K562 (cell line): ENCODE data around the gene JUN. TPM values are rescaled to one million over a fixed set of nuclear protein-coding genes. Genes with fewer than 3 reads are reported as not detected.

Experiments
- BCOR ChIP-seq: fragments of 450-650 bp; IDR thresholded peaks from 2 replicates; pipeline ENCODE4 v1.6.1; 2016
- CTBP1 ChIP-seq: fragments of 450-650 bp; IDR thresholded peaks from 2 replicates; pipeline ENCODE4 v1.6.1; 2016; ENCODE audit warnings: borderline replicate concordance
- E2F3 ChIP-seq: fragments of 250-450 bp; sonication (Bioruptor Pico); IDR thresholded peaks from 2 replicates; pipeline ENCODE4 v1.4.0; 2020; ENCODE audit warnings: mild to moderate bottlenecking
- KHSRP ChIP-seq: fragments of 450-650 bp; IDR thresholded peaks from 2 replicates; pipeline ENCODE4 v1.6.1; 2017
- LCOR ChIP-seq: sonication (generic); formaldehyde crosslinking; IDR thresholded peaks from 2 replicates; pipeline ENCODE4 v1.8.0; 2022; ENCODE audit warnings: mild to moderate bottlenecking, missing genetic modification reagents
- NFYB ChIP-seq: IDR thresholded peaks from 2 replicates; pipeline ENCODE4 v1.6.1; 2011; ENCODE audit warnings: mild to moderate bottlenecking, moderate library complexity; ENCODE audit not compliant: insufficient read length; ENCODE audit errors: extremely low read depth
- RAD21 ChIP-seq, 2 experiments: fragments of 250-450 bp in 1 of 2; fragments of 450-650 bp in 1 of 2; sonication (Bioruptor Pico) in 1 of 2; formaldehyde crosslinking in 1 of 2; IDR thresholded peaks in 1 of 2; conservative IDR thresholded peaks in 1 of 2; 2 replicates each; pipeline versions ENCODE4 v1.4.0 to v1.8.0; 2020 to 2022; ENCODE audit warnings: mild to moderate bottlenecking in 2 of 2, moderate library complexity in 1 of 2
- RREB1 ChIP-seq: fragments of 250-450 bp; sonication (Bioruptor Pico); IDR thresholded peaks from 2 replicates; pipeline ENCODE4 v1.4.0; 2020
- SMAD1 ChIP-seq: fragments of 150-350 bp; IDR thresholded peaks from 2 replicates; pipeline ENCODE4 v1.6.1; 2014; ENCODE audit warnings: low read length, low read depth; ENCODE audit not compliant: partially characterized antibody
- SOX6 ChIP-seq: fragments of 450-650 bp; IDR thresholded peaks from 2 replicates; pipeline ENCODE4 v1.6.1; 2014; ENCODE audit warnings: mild to moderate bottlenecking
- THRB ChIP-seq: fragments of 450-650 bp; formaldehyde crosslinking; conservative IDR thresholded peaks from 2 replicates; pipeline ENCODE4 v1.4.0; 2022; ENCODE audit warnings: mild to moderate bottlenecking, missing genetic modification characterization
- TRIM28 ChIP-seq: fragments of 450-650 bp; IDR thresholded peaks from 2 replicates; pipeline ENCODE4 v1.6.1; 2017
- TSHZ1 ChIP-seq: fragments of 250-450 bp; sonication (Bioruptor Pico); IDR thresholded peaks from 2 replicates; pipeline ENCODE4 v1.4.0; 2020; ENCODE audit warnings: mild to moderate bottlenecking, moderate library complexity
- U2AF1 ChIP-seq: fragments of 200-400 bp; formaldehyde crosslinking; optimal IDR thresholded peaks from 2 replicates; pipeline ENCODE3; 2017; ENCODE audit warnings: mild to moderate bottlenecking, low read depth, low read length, moderate library complexity
- ZNF263 ChIP-seq: sonication (generic); formaldehyde crosslinking; IDR thresholded peaks from 2 replicates; pipeline ENCODE4 v1.8.0; 2022; ENCODE audit warnings: mild to moderate bottlenecking, missing genetic modification reagents, borderline replicate concordance
- polyA plus RNA-seq, 8 experiments: library from polyadenylated mRNA; depleted of rRNA in 4 of 8; stranded (reverse) in 5 of 8; unstranded in 3 of 8; fragments of >200 nt; fragmentation: Nextera tagmentation in 2 of 8; fragmentation: Illumina TruSeq in 1 of 8; extraction: Ambion mirVana in 2 of 8; extraction: Trizol in 1 of 8; gene quantifications; 2 replicates each; pipeline versions ENCODE4 v1.2.1 to v1.2.3, GENCODE V29; 2011 to 2014; ENCODE audit warnings: inconsistent platforms in 1 of 8, missing spikeins in 1 of 8
- total RNA-seq, 7 experiments: library from RNA; depleted of rRNA in 6 of 7; stranded (reverse); fragments of >200 nt in 6 of 7; fragmentation: Illumina TruSeq in 2 of 7; extraction: Trizol in 2 of 7; gene quantifications; 2 replicates each; pipeline versions ENCODE4 v1.2.1 to v1.2.3, GENCODE V29; 2011 to 2021; ENCODE audit warnings: low replicate concordance in 1 of 7
- TF ChIP-seq, protein P1 (sequence below): fragments of 450-650 bp; formaldehyde crosslinking; IDR thresholded peaks from 2 replicates; pipeline ENCODE4 v1.4.0; 2022; ENCODE audit warnings: missing genetic modification characterization

The JUN gene
- total and polyA plus RNA-seq, 9 of the 15 experiments (the other 6 are each of a cell fraction or from before 2014, with no cell fraction given), result 0.32 to 23.4 (median 4.0) TPM

GRCh38 chr1:58816072-58816746 is 32.4 kb upstream of the JUN start (continued):
- TF ChIP-seq TSHZ1 (CRISPR knock-in tag), result 0 out of 2 replicates have a peak, but pooled peaks have one; percentile 42
- TF ChIP-seq ZNF263 (CRISPR knock-in tag), result peak; percentile 21; the same call in 1 of the 2 replicates
- TF ChIP-seq BCOR, result peak; percentile 71; the same call in 1 of the 2 replicates
- TF ChIP-seq LCOR (CRISPR knock-in tag), result 0 out of 2 replicates have a peak, but pooled peaks have one; percentile 53
- TF ChIP-seq SOX6, result peak; percentile 79
- TF ChIP-seq, protein P1, sequence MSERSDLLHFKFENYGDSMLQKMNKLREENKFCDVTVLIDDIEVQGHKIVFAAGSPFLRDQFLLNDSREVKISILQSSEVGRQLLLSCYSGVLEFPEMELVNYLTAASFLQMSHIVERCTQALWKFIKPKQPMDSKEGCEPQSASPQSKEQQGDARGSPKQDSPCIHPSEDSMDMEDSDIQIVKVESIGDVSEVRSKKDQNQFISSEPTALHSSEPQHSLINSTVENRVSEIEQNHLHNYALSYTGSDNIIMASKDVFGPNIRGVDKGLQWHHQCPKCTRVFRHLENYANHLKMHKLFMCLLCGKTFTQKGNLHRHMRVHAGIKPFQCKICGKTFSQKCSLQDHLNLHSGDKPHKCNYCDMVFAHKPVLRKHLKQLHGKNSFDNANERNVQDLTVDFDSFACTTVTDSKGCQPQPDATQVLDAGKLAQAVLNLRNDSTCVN (CRISPR knock-in tag), result no peak
- TF ChIP-seq E2F3, result peak; percentile 66; the same call in 1 of the 2 replicates
- TF ChIP-seq TRIM28, result no peak
- no peak for TF ChIP-seq U2AF1
- peak; percentile 97 for TF ChIP-seq CTBP1
- no peak for TF ChIP-seq THRB (CRISPR knock-in tag)
- TF ChIP-seq SMAD1, result peak; percentile 32
- no peak for TF ChIP-seq NFYB
- no peak for TF ChIP-seq KHSRP
- 0 out of 4 replicates have a peak, but pooled peaks of 1 of the 2 experiments have one; percentile 24 for TF ChIP-seq RAD21 (CRISPR knock-in tag; conservative IDR thresholded peaks at IDR 0.05 in 1 of 2, IDR thresholded peaks at IDR 0.05 in 1 of 2)
- peak; percentile 50; the same call in 1 of the 2 replicates for TF ChIP-seq RREB1
